Hepatocyte (in vitro differentiated cells): Measurements from ENCODE around the gene SGCA. TPM values are rescaled to one million over a fixed set of nuclear protein-coding genes. Genes with fewer than 3 reads are reported as not detected.

Experiments
- DNase-seq: peaks from one replicate; pipeline ENCODE4 v3.0.0-alpha.2; 2016; ENCODE audit warnings: low spot score
- H2AFZ ChIP-seq: fragments of 200-600 bp; sonication (generic); 2 replicates; pipeline ENCODE4 v1.6.0; 2016; ENCODE audit warnings: antibody characterized with exemption, mild to moderate bottlenecking
- H3K27ac ChIP-seq: fragments of 200-600 bp; sonication (generic); 2 replicates; pipeline ENCODE4 v1.5.1; 2016; ENCODE audit warnings: mild to moderate bottlenecking
- H3K27me3 ChIP-seq: fragments of 200-600 bp; sonication (generic); 2 replicates; pipeline ENCODE4 v1.6.1; 2016
- H3K36me3 ChIP-seq: fragments of 200-600 bp; sonication (generic); replicated peaks from 2 replicates; pipeline ENCODE4 v1.5.1; 2016; ENCODE audit warnings: low read depth; ENCODE audit not compliant: insufficient read depth
- H3K4me1 ChIP-seq: fragments of 200-600 bp; sonication (generic); 2 replicates; pipeline ENCODE4 v1.5.1; 2016; ENCODE audit warnings: mild to moderate bottlenecking, moderate library complexity; ENCODE audit not compliant: insufficient read depth
- H3K4me2 ChIP-seq: fragments of 200-600 bp; sonication (generic); 2 replicates; pipeline ENCODE4 v1.6.0; 2016
- H3K4me3 ChIP-seq: fragments of 200-600 bp; sonication (generic); 2 replicates; pipeline ENCODE4 v1.5.1; 2016; ENCODE audit warnings: mild to moderate bottlenecking
- H3K79me2 ChIP-seq: fragments of 200-600 bp; sonication (generic); 2 replicates; pipeline ENCODE4 v1.6.0; 2017; ENCODE audit warnings: mild to moderate bottlenecking
- H3K9me2 ChIP-seq: fragments of 200-600 bp; sonication (generic); replicated peaks from 2 replicates; pipeline ENCODE4 v1.6.0; 2017; ENCODE audit warnings: mild to moderate bottlenecking; ENCODE audit not compliant: insufficient read depth
- H3K9me3 ChIP-seq: fragments of 200-600 bp; sonication (generic); 2 replicates; pipeline ENCODE4 v1.5.1; 2016; ENCODE audit warnings: low read depth, mild to moderate bottlenecking
- H4K20me1 ChIP-seq: fragments of 200-600 bp; sonication (generic); 2 replicates; pipeline ENCODE4 v1.6.0; 2016; ENCODE audit warnings: mild to moderate bottlenecking; ENCODE audit not compliant: insufficient read depth, poor library complexity, severe bottlenecking
- EZH2 ChIP-seq: fragments of 200-600 bp; sonication (generic); IDR thresholded peaks from 2 replicates; pipeline ENCODE4 v1.6.1; 2016; ENCODE audit warnings: antibody characterized with exemption, mild to moderate bottlenecking, borderline replicate concordance
- EZH2phosphoT487 ChIP-seq: fragments of 200-600 bp; sonication (generic); IDR thresholded peaks from one replicate; pipeline ENCODE4 v1.6.1; 2018; ENCODE audit warnings: antibody characterized with exemption, mild to moderate bottlenecking, low read depth, moderate library complexity; ENCODE audit not compliant: unreplicated experiment, severe bottlenecking
- WGBS: methylation state at CpG from one replicate; pipeline ENCODE4 v1.1.6; 2016; ENCODE audit warnings: low lambda C conversion rate; ENCODE audit errors: missing lambda C conversion rate; 5-methylcytosine and 5-hydroxymethylcytosine counted together
- polyA plus RNA-seq: library from polyadenylated mRNA; unstranded; fragments of >200 nt; fragmentation: Nextera tagmentation; extraction: Ambion mirVana; gene quantifications from 2 replicates; pipeline ENCODE4 v1.2.1, GENCODE V29; 2016
- total RNA-seq: library from RNA; depleted of rRNA; stranded (reverse); fragments of >200 nt; gene quantifications from 2 replicates; pipeline ENCODE4 v1.2.3, GENCODE V29; 2014
- TF ChIP-seq, protein P1 (sequence below): fragments of 200-600 bp; sonication (generic); IDR thresholded peaks from 2 replicates; pipeline ENCODE4 v1.5.1; 2016; ENCODE audit warnings: antibody characterized with exemption, mild to moderate bottlenecking; ENCODE audit not compliant: poor library complexity

SGCA gene
- total and polyA plus RNA-seq, 2 experiments from 2014 or later = 0.37 to 2.2 TPM

DNA sequence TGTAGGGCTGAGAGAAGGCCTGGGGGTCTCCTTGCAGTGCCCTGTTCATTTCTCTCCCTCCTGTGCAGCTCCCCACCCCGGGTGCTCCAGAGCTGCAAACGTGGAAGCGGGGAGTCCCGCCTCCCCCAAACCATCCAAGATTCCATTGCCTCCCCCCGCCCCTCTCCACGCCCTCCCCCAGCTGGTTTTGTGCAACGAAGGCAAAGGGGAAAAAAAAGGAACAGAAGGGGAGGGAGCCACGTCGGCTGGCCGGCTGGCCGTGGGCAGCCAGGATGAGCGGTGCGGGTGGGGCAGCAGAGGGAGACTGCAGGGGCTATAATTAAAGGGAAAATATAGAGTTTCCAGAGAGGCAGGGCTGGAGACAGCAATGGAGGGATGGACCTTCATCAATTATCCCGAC lies 37.3 kb downstream of the SGCA start:
- H3K36me3 ChIP-seq = no peaks in the 10 kb centered on the region
- H3K4me1 ChIP-seq = peaks cover 45% of the 10 kb centered on the region
- H3K4me2 ChIP-seq = peak overlapping the region; percentile 46
- peaks cover 12% of the 10 kb centered on the region for H4K20me1 ChIP-seq
- TF ChIP-seq, protein P1, sequence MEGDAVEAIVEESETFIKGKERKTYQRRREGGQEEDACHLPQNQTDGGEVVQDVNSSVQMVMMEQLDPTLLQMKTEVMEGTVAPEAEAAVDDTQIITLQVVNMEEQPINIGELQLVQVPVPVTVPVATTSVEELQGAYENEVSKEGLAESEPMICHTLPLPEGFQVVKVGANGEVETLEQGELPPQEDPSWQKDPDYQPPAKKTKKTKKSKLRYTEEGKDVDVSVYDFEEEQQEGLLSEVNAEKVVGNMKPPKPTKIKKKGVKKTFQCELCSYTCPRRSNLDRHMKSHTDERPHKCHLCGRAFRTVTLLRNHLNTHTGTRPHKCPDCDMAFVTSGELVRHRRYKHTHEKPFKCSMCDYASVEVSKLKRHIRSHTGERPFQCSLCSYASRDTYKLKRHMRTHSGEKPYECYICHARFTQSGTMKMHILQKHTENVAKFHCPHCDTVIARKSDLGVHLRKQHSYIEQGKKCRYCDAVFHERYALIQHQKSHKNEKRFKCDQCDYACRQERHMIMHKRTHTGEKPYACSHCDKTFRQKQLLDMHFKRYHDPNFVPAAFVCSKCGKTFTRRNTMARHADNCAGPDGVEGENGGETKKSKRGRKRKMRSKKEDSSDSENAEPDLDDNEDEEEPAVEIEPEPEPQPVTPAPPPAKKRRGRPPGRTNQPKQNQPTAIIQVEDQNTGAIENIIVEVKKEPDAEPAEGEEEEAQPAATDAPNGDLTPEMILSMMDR = no peak
- TF ChIP-seq EZH2phosphoT487 (no peak), EZH2 (no peak)
- WGBS = 61% methylated on average over 14 of the region's 14 CpGs
- H3K27me3 ChIP-seq = peaks cover 4% of the 10 kb centered on the region
- H3K79me2 ChIP-seq = peaks cover 16% of the 10 kb centered on the region
- H3K27ac ChIP-seq = peak overlapping the region; percentile 88
- H3K9me2 ChIP-seq = no peaks in the 10 kb centered on the region
- no peaks in the 10 kb centered on the region for H3K9me3 ChIP-seq
- H2AFZ ChIP-seq = no peak overlapping the region
- DNase-seq = no peak
- no peak overlapping the region for H3K4me3 ChIP-seq

DNA sequence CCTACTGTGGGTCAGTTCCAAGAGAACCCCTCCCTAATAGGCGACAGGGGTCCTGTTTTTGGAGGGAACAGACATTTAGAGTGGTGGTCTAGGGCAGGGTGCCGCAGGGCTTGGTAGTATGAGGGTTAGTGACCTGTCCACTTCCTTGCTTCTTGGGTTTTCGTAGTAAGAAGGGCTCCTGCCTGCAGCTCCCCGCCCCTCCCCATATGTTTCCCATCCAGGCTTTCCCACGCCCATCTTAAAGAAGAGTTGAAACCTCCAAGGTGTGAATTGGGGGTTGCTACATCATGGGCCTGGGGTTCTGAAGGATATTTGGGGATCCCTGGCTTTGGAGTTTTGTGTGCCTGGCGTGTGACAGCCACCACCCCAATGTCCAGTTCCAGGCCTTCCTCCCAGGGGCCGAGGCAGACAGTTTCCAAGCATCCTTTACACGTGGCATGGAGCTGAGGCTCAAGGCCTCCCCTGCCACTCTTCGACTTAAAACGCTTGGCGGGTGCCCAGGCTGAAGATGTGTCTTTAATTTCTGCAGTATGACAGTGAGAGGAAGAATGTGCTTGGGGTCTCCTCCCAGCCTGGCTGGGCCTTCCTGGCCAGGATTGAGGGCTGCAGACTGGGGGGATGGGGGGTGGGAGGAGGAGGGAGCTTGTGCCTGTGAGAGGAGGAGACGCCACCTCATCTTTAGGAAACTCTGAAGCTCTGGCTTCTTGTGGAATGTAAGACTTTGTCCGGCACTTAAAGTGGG lies 38.0 kb downstream of the SGCA start:
- H3K4me2 ChIP-seq = peak overlapping the region; percentile 46
- peaks cover 11% of the 10 kb centered on the region for H3K79me2 ChIP-seq
- peaks cover 6% of the 10 kb centered on the region for H4K20me1 ChIP-seq
- no peaks in the 10 kb centered on the region for H3K9me3 ChIP-seq
- H3K27ac ChIP-seq = peak overlapping the region; percentile 88
- no peaks in the 10 kb centered on the region for H3K36me3 ChIP-seq
- no peak overlapping the region for H2AFZ ChIP-seq
- WGBS = 68% methylated on average over 13 of the region's 13 CpGs
- no peaks in the 10 kb centered on the region for H3K9me2 ChIP-seq
- peaks cover 46% of the 10 kb centered on the region for H3K4me1 ChIP-seq
- peak; percentile 75 for DNase-seq
- H3K27me3 ChIP-seq = peaks cover 4% of the 10 kb centered on the region
- no peak for TF ChIP-seq EZH2phosphoT487
- TF ChIP-seq, protein P1 = no peak
- no peak for TF ChIP-seq EZH2
- H3K4me3 ChIP-seq = no peak overlapping the region

DNA sequence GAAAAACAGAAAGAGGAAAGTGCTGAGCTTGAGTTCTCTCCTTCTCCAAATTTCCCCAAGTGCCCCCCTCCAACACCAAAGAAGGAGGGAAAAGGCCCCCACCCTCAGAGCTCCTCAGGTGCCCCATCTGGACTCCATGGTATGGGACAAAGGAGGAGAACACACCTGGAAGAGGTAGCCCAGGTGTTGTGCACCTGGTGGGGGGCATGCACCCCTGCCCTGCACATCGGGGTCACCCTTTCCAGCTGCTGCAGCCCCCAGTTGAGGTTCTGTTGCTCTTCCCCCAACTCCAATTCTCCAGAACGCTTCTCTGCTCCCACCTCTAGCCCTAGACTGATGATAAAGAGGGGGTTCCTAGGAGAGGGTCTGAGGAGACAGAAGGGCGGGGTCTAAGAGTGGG lies 38.6 kb downstream of the SGCA start:
- H3K9me3 ChIP-seq = no peaks in the 10 kb centered on the region
- H3K4me3 ChIP-seq = no peak overlapping the region
- peaks cover 5% of the 10 kb centered on the region for H3K79me2 ChIP-seq
- H4K20me1 ChIP-seq = no peaks in the 10 kb centered on the region
- no peaks in the 10 kb centered on the region for H3K9me2 ChIP-seq
- peaks cover 4% of the 10 kb centered on the region for H3K27me3 ChIP-seq
- no peak overlapping the region for H2AFZ ChIP-seq
- no peak for TF ChIP-seq EZH2
- TF ChIP-seq EZH2phosphoT487 = no peak
- TF ChIP-seq, protein P1 = no peak
- peak overlapping the region; percentile 88 for H3K27ac ChIP-seq
- H3K4me2 ChIP-seq = peak overlapping the region; percentile 46
- DNase-seq = no peak
- no peaks in the 10 kb centered on the region for H3K36me3 ChIP-seq
- peaks cover 48% of the 10 kb centered on the region for H3K4me1 ChIP-seq
- WGBS = 96% methylated on average over 3 of the region's 3 CpGs
